HEK293 (cell line): Measurements from ENCODE around the gene FHIT.

Experiments
- CTCF ChIA-PET: fragments of 350-600 bp; formaldehyde crosslinking; extraction: SDS; loops from one replicate; lab custom pipeline; 2021; ENCODE audit warnings: antibody characterized with exemption; lab: Yijun Ruan, JAX
- POLR2A ChIA-PET: fragments of 300-600 bp; formaldehyde crosslinking; extraction: SDS; loops from one replicate; lab custom pipeline; 2020; ENCODE audit warnings: antibody characterized with exemption, inconsistent platforms; lab: Yijun Ruan, JAX
- H3K27ac ChIP-seq: fragments of 200-500 bp; sonication (Bioruptor generic); 2 replicates; pipeline ENCODE4 v1.5.1; 2014; ENCODE audit warnings: low read depth, low read length, control low read depth, inconsistent platforms; ENCODE audit errors: extremely low read depth
- H3K36me3 ChIP-seq, 2 experiments: fragments of 200-500 bp in 1 of 2; sonication (Bioruptor generic) in 1 of 2; 1 replicate in 1 of 2; 2 replicates in 1 of 2; pipeline ENCODE4 v1.5.1; 2014 to 2017; ENCODE audit warnings: inconsistent platforms in 2 of 2, low read length in 2 of 2; ENCODE audit not compliant: control insufficient read depth in 2 of 2, insufficient read depth in 1 of 2
- H3K4me1 ChIP-seq: fragments of 200-500 bp; sonication (Bioruptor generic); 2 replicates; pipeline ENCODE4 v1.5.1; 2014; ENCODE audit warnings: mild to moderate bottlenecking, low read length, inconsistent platforms; ENCODE audit not compliant: control insufficient read depth, insufficient read depth
- H3K4me3 ChIP-seq: 2 replicates; pipeline ENCODE4 v1.5.1; 2011; ENCODE audit warnings: low read depth, mild to moderate bottlenecking, control low read depth, low read length, moderate library complexity
- H3K9me3 ChIP-seq: fragments of 200-500 bp; sonication (Bioruptor generic); 2 replicates; pipeline ENCODE4 v1.5.1; 2014; ENCODE audit warnings: low read depth, low read length, inconsistent platforms; ENCODE audit not compliant: control insufficient read depth, insufficient read depth
- GLI2 ChIP-seq: fragments of 450-650 bp; formaldehyde crosslinking; IDR thresholded peaks from 2 replicates; pipeline ENCODE4; 2017; ENCODE audit warnings: missing biosample characterization, missing genetic modification characterization, low read depth, borderline replicate concordance
- KLF8 ChIP-seq: fragments of 450-650 bp; formaldehyde crosslinking; IDR thresholded peaks from 2 replicates; pipeline ENCODE4 v1.5.1; 2016; ENCODE audit warnings: missing biosample characterization, missing genetic modification characterization
- MYNN ChIP-seq: fragments of 450-650 bp; formaldehyde crosslinking; IDR thresholded peaks from 2 replicates; pipeline ENCODE4 v1.5.1; 2016; ENCODE audit warnings: missing biosample characterization, missing genetic modification characterization, borderline replicate concordance
- PRDM6 ChIP-seq: fragments of 450-650 bp; formaldehyde crosslinking; IDR thresholded peaks from 2 replicates; pipeline ENCODE4 v1.5.1; 2017; ENCODE audit warnings: missing biosample characterization, missing genetic modification characterization
- ZBTB8A ChIP-seq: fragments of 450-650 bp; formaldehyde crosslinking; IDR thresholded peaks from 2 replicates; pipeline ENCODE4 v1.5.1; 2016; ENCODE audit warnings: missing biosample characterization, missing genetic modification characterization
- ZFP3 ChIP-seq: fragments of 450-650 bp; formaldehyde crosslinking; IDR thresholded peaks from 2 replicates; pipeline ENCODE4 v1.5.1; 2016; ENCODE audit warnings: low read depth, missing biosample characterization, missing genetic modification characterization
- ZNF155 ChIP-seq: fragments of 450-650 bp; formaldehyde crosslinking; IDR thresholded peaks from 2 replicates; pipeline ENCODE4 v1.5.1; 2016; ENCODE audit warnings: missing biosample characterization, missing genetic modification characterization
- ZNF16 ChIP-seq: fragments of 450-650 bp; formaldehyde crosslinking; IDR thresholded peaks from 2 replicates; pipeline ENCODE4 v1.5.1; 2016; ENCODE audit warnings: low read depth, missing biosample characterization, missing genetic modification characterization
- ZNF184 ChIP-seq: fragments of 450-650 bp; IDR thresholded peaks from 2 replicates; pipeline ENCODE4 v1.5.1; 2018; ENCODE audit warnings: missing biosample characterization, mild to moderate bottlenecking, missing genetic modification characterization
- ZNF2 ChIP-seq: fragments of 450-650 bp; formaldehyde crosslinking; IDR thresholded peaks from 2 replicates; pipeline ENCODE4 v1.5.1; 2016; ENCODE audit warnings: missing biosample characterization, missing genetic modification characterization
- ZNF23 ChIP-seq: fragments of 450-650 bp; formaldehyde crosslinking; IDR thresholded peaks from 2 replicates; pipeline ENCODE4 v1.5.1; 2016; ENCODE audit warnings: missing biosample characterization, missing genetic modification characterization, borderline replicate concordance
- ZNF266 ChIP-seq: fragments of 450-650 bp; formaldehyde crosslinking; IDR thresholded peaks from 2 replicates; pipeline ENCODE4 v1.5.1; 2016; ENCODE audit warnings: missing biosample characterization, missing genetic modification characterization, low read depth
- ZNF350 ChIP-seq: fragments of 450-650 bp; formaldehyde crosslinking; IDR thresholded peaks from 2 replicates; pipeline ENCODE4 v1.5.0; 2017; ENCODE audit warnings: missing biosample characterization, mild to moderate bottlenecking, missing genetic modification characterization
- ZNF362 ChIP-seq: fragments of 450-650 bp; formaldehyde crosslinking; IDR thresholded peaks from 2 replicates; pipeline ENCODE4 v1.5.1; 2016; ENCODE audit warnings: missing biosample characterization, missing genetic modification characterization
- ZNF37A ChIP-seq: fragments of 450-650 bp; IDR thresholded peaks from 2 replicates; pipeline ENCODE4 v1.5.1; 2018; ENCODE audit warnings: missing biosample characterization, missing genetic modification characterization
- ZNF488 ChIP-seq: fragments of 450-650 bp; formaldehyde crosslinking; IDR thresholded peaks from 2 replicates; pipeline ENCODE4 v1.5.1; 2016; ENCODE audit warnings: missing biosample characterization, missing genetic modification characterization
- ZNF548 ChIP-seq: fragments of 450-650 bp; formaldehyde crosslinking; IDR thresholded peaks from 2 replicates; pipeline ENCODE4 v1.5.1; 2016; ENCODE audit warnings: missing biosample characterization, missing genetic modification characterization
- ZNF555 ChIP-seq: fragments of 450-650 bp; formaldehyde crosslinking; conservative IDR thresholded peaks from 2 replicates; pipeline ENCODE4 v1.5.1; 2017; ENCODE audit warnings: missing biosample characterization, mild to moderate bottlenecking, missing genetic modification characterization, inconsistent platforms
- ZNF610 ChIP-seq: fragments of 450-650 bp; formaldehyde crosslinking; IDR thresholded peaks from 2 replicates; pipeline ENCODE4 v1.5.1; 2016; ENCODE audit warnings: missing biosample characterization, missing genetic modification characterization, borderline replicate concordance
- ZNF624 ChIP-seq: fragments of 450-650 bp; formaldehyde crosslinking; IDR thresholded peaks from 2 replicates; pipeline ENCODE4 v1.5.1; 2017; ENCODE audit warnings: missing biosample characterization, missing genetic modification characterization
- ZNF629 ChIP-seq: fragments of 450-650 bp; formaldehyde crosslinking; IDR thresholded peaks from 2 replicates; pipeline ENCODE4 v1.5.1; 2017; ENCODE audit warnings: missing biosample characterization, missing genetic modification characterization
- ZSCAN30 ChIP-seq: fragments of 450-650 bp; IDR thresholded peaks from 2 replicates; pipeline ENCODE4 v1.5.1; 2018; ENCODE audit warnings: missing biosample characterization, mild to moderate bottlenecking, missing genetic modification characterization, moderate library complexity
- ZSCAN5A ChIP-seq: fragments of 450-650 bp; formaldehyde crosslinking; IDR thresholded peaks from 2 replicates; pipeline ENCODE4 v1.5.1; 2016; ENCODE audit warnings: missing biosample characterization, missing genetic modification characterization
- TF ChIP-seq, protein P1 (sequence below): fragments of 450-650 bp; formaldehyde crosslinking; IDR thresholded peaks from 2 replicates; pipeline ENCODE4 v1.5.1; 2016; ENCODE audit warnings: missing biosample characterization, missing genetic modification characterization
- TF ChIP-seq, protein P2 (sequence below): fragments of 450-650 bp; formaldehyde crosslinking; IDR thresholded peaks from 2 replicates; pipeline ENCODE4 v1.5.1; 2017; ENCODE audit warnings: missing biosample characterization, missing genetic modification characterization

FHIT gene

GRCh38 chr3:60076331-60076730 lies 1174.9 kb downstream of the FHIT start:
- ChIA-PET POLR2A (no interaction called here), CTCF (no interaction called here)
- Histone ChIP-seq H3K36me3 (no peaks in the 10 kb centered on the region), H3K4me1 (no peaks in the 10 kb centered on the region), H3K27ac (no peak overlapping the region), H3K9me3 (no peaks in the 10 kb centered on the region), H3K4me3 (no peak overlapping the region)
- TF ChIP-seq ZNF362 (tag by site-specific recombination) (no peak), ZNF23 (no peak), GLI2 (tag by site-specific recombination) (no peak), ZNF16 (tag by site-specific recombination) (no peak), ZNF2 (tag by site-specific recombination) (no peak), KLF8 (no peak), ZNF629 (tag by site-specific recombination) (no peak), ZNF37A (tag by site-specific recombination) (no peak), ZBTB8A (no peak), ZNF624 (tag by site-specific recombination) (no peak), ZNF610 (tag by site-specific recombination) (no peak), MYNN (tag by site-specific recombination) (no peak)

- no peak overlapping the region for H3K27ac ChIP-seq
- CTCF ChIA-PET, result no interaction called here
- TF ChIP-seq ZNF350 (tag by site-specific recombination), result no peak
- no peak for TF ChIP-seq ZSCAN30
- TF ChIP-seq ZNF155, result no peak
- TF ChIP-seq ZNF184 (tag by site-specific recombination), result no peak
- no peak for TF ChIP-seq ZNF488 (tag by site-specific recombination)
- TF ChIP-seq, protein P1, sequence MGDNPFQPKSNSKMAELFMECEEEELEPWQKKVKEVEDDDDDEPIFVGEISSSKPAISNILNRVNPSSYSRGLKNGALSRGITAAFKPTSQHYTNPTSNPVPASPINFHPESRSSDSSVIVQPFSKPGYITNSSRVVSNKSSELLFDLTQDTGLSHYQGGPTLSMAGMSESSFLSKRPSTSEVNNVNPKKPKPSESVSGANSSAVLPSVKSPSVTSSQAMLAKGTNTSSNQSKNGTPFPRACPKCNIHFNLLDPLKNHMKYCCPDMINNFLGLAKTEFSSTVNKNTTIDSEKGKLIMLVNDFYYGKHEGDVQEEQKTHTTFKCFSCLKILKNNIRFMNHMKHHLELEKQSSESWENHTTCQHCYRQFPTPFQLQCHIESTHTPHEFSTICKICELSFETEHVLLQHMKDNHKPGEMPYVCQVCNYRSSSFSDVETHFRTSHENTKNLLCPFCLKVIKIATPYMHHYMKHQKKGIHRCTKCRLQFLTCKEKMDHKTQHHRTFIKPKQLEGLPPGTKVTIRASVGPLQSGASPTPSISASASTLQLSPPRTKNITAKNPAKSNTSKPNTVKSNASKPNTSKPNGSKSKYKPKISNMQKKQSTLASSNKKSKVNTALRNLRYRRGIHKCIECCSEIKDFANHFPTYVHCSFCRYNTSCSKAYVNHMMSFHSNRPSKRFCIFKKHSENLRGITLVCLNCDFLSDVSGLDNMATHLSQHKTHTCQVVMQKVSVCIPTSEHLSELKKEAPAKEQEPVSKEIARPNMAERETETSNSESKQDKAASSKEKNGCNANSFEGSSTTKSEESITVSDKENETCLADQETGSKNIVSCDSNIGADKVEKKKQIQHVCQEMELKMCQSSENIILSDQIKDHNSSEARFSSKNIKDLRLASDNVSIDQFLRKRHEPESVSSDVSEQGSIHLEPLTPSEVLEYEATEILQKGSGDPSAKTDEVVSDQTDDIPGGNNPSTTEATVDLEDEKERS (tag by site-specific recombination), result no peak
- TF ChIP-seq, all 188 proteins: peak for 0
- Histone ChIP-seq H3K36me3 (no peaks in the 10 kb centered on the region), H3K4me1 (no peaks in the 10 kb centered on the region), H3K9me3 (no peaks in the 10 kb centered on the region), H3K4me3 (no peak overlapping the region)
- POLR2A ChIA-PET, result no interaction called here
Measured at GRCh38 chr3:60073942-60074341, 1177.3 kb downstream of the FHIT start.

DNA sequence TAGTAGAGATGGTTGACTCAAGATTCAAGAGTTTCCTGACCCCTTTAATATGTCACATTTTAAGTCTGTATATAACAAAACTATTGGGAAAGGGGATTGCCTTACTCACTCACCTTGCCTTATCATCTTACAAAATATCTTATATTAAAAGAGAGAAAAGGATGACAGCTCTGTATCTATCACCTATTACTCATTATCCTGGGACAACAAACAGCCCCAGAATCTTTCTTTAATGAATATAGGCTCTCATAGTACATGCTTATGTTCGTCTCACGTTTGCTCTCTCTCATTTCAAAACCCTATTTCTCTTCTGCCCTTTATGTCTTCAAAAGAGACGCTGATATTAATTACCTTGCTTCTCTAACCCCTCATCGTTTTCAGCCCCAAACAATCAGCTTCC lies 1178.0 kb downstream of the FHIT start:
- H3K36me3 ChIP-seq, result no peaks in the 10 kb centered on the region
- no peak for TF ChIP-seq ZNF548 (tag by site-specific recombination)
- TF ChIP-seq ZSCAN5A (tag by site-specific recombination), result no peak
- TF ChIP-seq ZNF266 (tag by site-specific recombination), result no peak
- no peak for TF ChIP-seq ZFP3
- TF ChIP-seq ZNF16 (tag by site-specific recombination), result no peak
- TF ChIP-seq, protein P2, sequence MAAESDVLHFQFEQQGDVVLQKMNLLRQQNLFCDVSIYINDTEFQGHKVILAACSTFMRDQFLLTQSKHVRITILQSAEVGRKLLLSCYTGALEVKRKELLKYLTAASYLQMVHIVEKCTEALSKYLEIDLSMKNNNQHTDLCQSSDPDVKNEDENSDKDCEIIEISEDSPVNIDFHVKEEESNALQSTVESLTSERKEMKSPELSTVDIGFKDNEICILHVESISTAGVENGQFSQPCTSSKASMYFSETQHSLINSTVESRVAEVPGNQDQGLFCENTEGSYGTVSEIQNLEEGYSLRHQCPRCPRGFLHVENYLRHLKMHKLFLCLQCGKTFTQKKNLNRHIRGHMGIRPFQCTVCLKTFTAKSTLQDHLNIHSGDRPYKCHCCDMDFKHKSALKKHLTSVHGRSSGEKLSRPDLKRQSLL, result no peak
- TF ChIP-seq PRDM6 (tag by site-specific recombination), result no peak
- TF ChIP-seq ZNF555, result no peak

More for the DNA sequence above, 1178.0 kb downstream of the FHIT start:
- H3K27ac ChIP-seq, result no peak overlapping the region
- no peaks in the 10 kb centered on the region for H3K4me1 ChIP-seq
- H3K9me3 ChIP-seq, result no peaks in the 10 kb centered on the region
- CTCF ChIA-PET, result no interaction called here
- POLR2A ChIA-PET, result no interaction called here
- H3K4me3 ChIP-seq, result no peak overlapping the region
